Panc1 (cell line): ENCODE results near the gene ADCY3. TPM values are rescaled to one million over a fixed set of nuclear protein-coding genes. Genes with fewer than 3 reads are reported as not detected.

ENCODE experiments used
- ATAC-seq: fragments of 200-7000 bp; cut with Tn5 transposase; 2 replicates; pipeline ENCODE4 v1.9.1; 2020; ENCODE audit warnings: mild to moderate bottlenecking, moderate library complexity
- BruUV-seq: library from RNA; stranded (reverse); fragments of 400-500 nt; replicated peaks from 2 replicates; lab custom pipeline; 2021; lab: Mats Ljungman, UMichigan
- CTCF ChIA-PET: fragments of 300-600 bp; sonication (Branson Sonifier 250); formaldehyde crosslinking; loops from one replicate; lab custom pipeline; 2022; ENCODE audit warnings: antibody characterized with exemption; lab: Charles Lee
- POLR2A ChIA-PET: fragments of 300-600 bp; sonication (Branson Sonifier 250); formaldehyde crosslinking; loops from one replicate; lab custom pipeline; 2022; ENCODE audit warnings: antibody characterized with exemption; lab: Charles Lee
- DNase-seq: peaks from one replicate; pipeline ENCODE4 v3.0.0-alpha.2; 2010; ENCODE audit warnings: low read depth, low spot score
- H3K27ac ChIP-seq: 2 replicates; pipeline ENCODE4 v1.5.1; 2011; ENCODE audit warnings: mild to moderate bottlenecking, low read length, inconsistent platforms
- H3K27me3 ChIP-seq: fragments of 200-500 bp; sonication (Bioruptor generic); 2 replicates; pipeline ENCODE4 v1.6.0; 2014; ENCODE audit warnings: low read length, inconsistent platforms; ENCODE audit not compliant: control insufficient read depth, insufficient read depth
- H3K36me3 ChIP-seq: fragments of 200-500 bp; sonication (Bioruptor generic); 2 replicates; pipeline ENCODE4 v1.5.1; 2014; ENCODE audit warnings: inconsistent platforms, mild to moderate bottlenecking, low read length, moderate library complexity; ENCODE audit not compliant: control insufficient read depth, insufficient read depth
- H3K4me1 ChIP-seq: 2 replicates; pipeline ENCODE4 v1.5.1; 2011; ENCODE audit warnings: inconsistent platforms, mild to moderate bottlenecking, low read length, moderate library complexity; ENCODE audit not compliant: control insufficient read depth, insufficient read depth
- H3K4me3 ChIP-seq, 2 experiments: 2 replicates each; pipeline ENCODE4 v1.5.1; 2011 to 2012; ENCODE audit warnings: low read depth in 2 of 2, low read length in 2 of 2, mild to moderate bottlenecking in 2 of 2, inconsistent platforms in 1 of 2, moderate library complexity in 1 of 2
- H3K9me3 ChIP-seq: fragments of 200-500 bp; sonication (Bioruptor generic); 2 replicates; pipeline ENCODE4 v1.5.1; 2014; ENCODE audit warnings: low read depth, mild to moderate bottlenecking, inconsistent platforms, low read length, moderate library complexity; ENCODE audit not compliant: control insufficient read depth, insufficient read depth
- CTCF ChIP-seq: fragments of 450-650 bp; IDR thresholded peaks from 2 replicates; pipeline ENCODE4 v1.5.1; 2017; ENCODE audit warnings: mild to moderate bottlenecking
- POLR2AphosphoS5 ChIP-seq: IDR thresholded peaks from 2 replicates; pipeline ENCODE4 v1.6.1; 2012; ENCODE audit warnings: mild to moderate bottlenecking, low read depth, low read length, moderate library complexity
- REST ChIP-seq, 2 experiments: IDR thresholded peaks; 2 replicates each; pipeline ENCODE4 v1.6.1; 2011 to 2012; ENCODE audit warnings: low read depth in 2 of 2, control low read depth in 1 of 2, low read length in 1 of 2, mild to moderate bottlenecking in 1 of 2, moderate library complexity in 1 of 2; ENCODE audit not compliant: insufficient read depth in 1 of 2
- SIN3A ChIP-seq: IDR thresholded peaks from 2 replicates; pipeline ENCODE4 v1.6.1; 2012; ENCODE audit warnings: low read depth, mild to moderate bottlenecking, low read length, moderate library complexity, borderline replicate concordance; ENCODE audit not compliant: insufficient read depth
- TCF7L2 ChIP-seq: IDR thresholded peaks from 2 replicates; pipeline ENCODE4 v1.6.1; 2011; ENCODE audit warnings: mild to moderate bottlenecking, low read depth, low read length, inconsistent platforms
- in situ Hi-C: cut with HindIII; loops from 2 replicates; pipeline ENCODE4 v1.10.0; 2016; ENCODE audit warnings: low sequenced_read_pairs, low pct_unique_long_range_greater_than_20kb
- intact Hi-C: fragments of 100-400 bp; cut with micrococcal nuclease; formaldehyde crosslinking; loops from one replicate; pipeline ENCODE4 v1.10.0; 2022; ENCODE audit not compliant: unreplicated experiment
- total RNA-seq: library from RNA; stranded (reverse); gene quantifications from one replicate; pipeline ENCODE4 v1.2.1, GENCODE V29; 2021; ENCODE audit not compliant: unreplicated experiment

Gene ADCY3
- total RNA-seq, 1 experiment from 2014 or later, result 34.1 TPM

- DNase-seq, result no peak
- ATAC-seq, result no peak
- H3K27ac ChIP-seq, result no peak overlapping the region
- BruUV-seq, result no TSS peak
- in situ Hi-C loops (no loop called here), intact Hi-C loops (no loop called here)
- POLR2A ChIA-PET, result no interaction called here
- H3K27me3 ChIP-seq, result no peaks in the 10 kb centered on the region
- H3K4me3 ChIP-seq, result no peak overlapping the region
- TF ChIP-seq CTCF, result no peak
- TF ChIP-seq SIN3A, result no peak
- TF ChIP-seq POLR2AphosphoS5, result no peak
- no peak for TF ChIP-seq REST (IDR thresholded peaks at IDR 0.05; ENCODE audit: insufficient read depth in 1 of 2, low read depth in 2 of 2, low read length in 1 of 2)
- no peak for TF ChIP-seq TCF7L2
- H3K9me3 ChIP-seq, result no peaks in the 10 kb centered on the region
- no peaks in the 10 kb centered on the region for H3K36me3 ChIP-seq
- no peaks in the 10 kb centered on the region for H3K4me1 ChIP-seq
- CTCF ChIA-PET, result no interaction called here
These were observed 12.9 kb downstream of the ADCY3 start for GRCh38 chr2:24907116-24907515.

GRCh38 chr2:24906466-24906865 lies 13.6 kb downstream of the ADCY3 start:
- ChIA-PET CTCF (no interaction called here), POLR2A (no interaction called here)
- H3K4me1 ChIP-seq, result no peaks in the 10 kb centered on the region
- no peak overlapping the region for H3K4me3 ChIP-seq
- intact Hi-C loops (no loop called here), in situ Hi-C loops (no loop called here)
- H3K27ac ChIP-seq, result no peak overlapping the region
- H3K27me3 ChIP-seq, result no peaks in the 10 kb centered on the region
- no TSS peak for BruUV-seq
- no peak for DNase-seq
- no peaks in the 10 kb centered on the region for H3K9me3 ChIP-seq
- ATAC-seq, result no peak
- H3K36me3 ChIP-seq, result no peaks in the 10 kb centered on the region
- TF ChIP-seq REST (IDR thresholded peaks at IDR 0.05; ENCODE audit: insufficient read depth in 1 of 2, low read depth in 2 of 2, low read length in 1 of 2) (no peak), CTCF (no peak), POLR2AphosphoS5 (no peak), TCF7L2 (no peak), SIN3A (no peak)
